CD4-positive, alpha-beta T cell treated with Interleukin-4 for 4 hours (primary cell): ENCODE results near the gene GDE1.

Source experiments
- DNase-seq: peaks from one replicate; pipeline ENCODE4 v3.0.0-alpha.2; 2020

The GDE1 gene

DNA sequence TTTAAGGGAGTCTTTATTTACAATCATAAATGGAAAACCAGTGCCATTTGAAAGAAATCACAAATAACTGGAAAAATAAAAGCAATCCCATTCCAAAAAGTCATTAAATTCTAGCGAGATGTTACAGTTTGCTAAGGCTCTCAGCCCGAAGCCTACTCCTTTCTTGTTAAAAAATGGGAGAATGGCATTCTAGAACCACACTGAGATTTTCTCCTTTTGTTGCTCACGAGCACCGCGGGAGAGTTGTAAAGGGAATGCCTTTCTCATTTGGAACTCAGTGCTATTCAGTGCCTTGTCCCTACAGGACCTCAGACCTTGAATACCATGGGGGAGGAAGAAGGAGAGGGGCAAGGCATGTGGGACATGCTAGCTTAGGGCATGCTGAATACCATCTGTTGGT is 36.3 kb downstream of the GDE1 start:
- no peak for DNase-seq

DNA sequence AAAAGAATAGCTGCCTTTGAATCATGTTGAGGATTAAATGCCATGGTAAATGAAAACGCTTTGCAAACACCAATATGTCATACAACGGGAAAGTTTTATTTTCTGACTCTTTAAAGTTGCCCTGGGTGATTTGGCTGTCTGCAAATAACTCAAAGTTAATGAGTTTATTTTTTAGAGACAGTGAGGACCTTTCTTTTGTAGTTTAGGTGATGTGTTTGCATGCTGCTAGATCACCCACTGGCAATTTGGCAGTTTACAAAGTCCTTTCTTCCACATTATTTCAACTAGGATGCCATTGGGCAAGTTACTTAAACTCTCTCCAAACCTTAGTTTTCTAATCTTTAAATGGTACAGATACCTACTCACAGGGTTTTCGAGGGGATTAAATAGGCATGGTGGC is 37.8 kb downstream of the GDE1 start:
- DNase-seq = no peak

DNA sequence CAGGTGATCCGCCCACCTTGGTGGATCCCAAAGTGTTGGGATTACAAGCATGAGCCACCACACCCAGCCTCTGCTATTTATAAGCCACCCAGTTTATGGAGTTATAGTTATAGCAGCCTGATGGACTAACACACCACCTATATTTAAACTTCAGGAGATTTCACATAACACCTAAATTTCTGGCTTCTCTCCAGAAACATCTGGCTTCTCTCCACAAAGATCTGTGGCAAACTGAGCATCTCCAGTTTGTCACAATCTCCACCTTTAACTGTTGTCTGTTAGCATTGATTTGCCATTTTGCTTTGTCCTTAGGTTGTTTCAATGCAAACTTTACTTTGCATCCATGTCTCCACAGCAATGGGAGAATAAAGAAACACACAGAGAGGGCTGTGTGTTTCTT is 39.6 kb downstream of the GDE1 start:
- DNase-seq = no peak

DNA sequence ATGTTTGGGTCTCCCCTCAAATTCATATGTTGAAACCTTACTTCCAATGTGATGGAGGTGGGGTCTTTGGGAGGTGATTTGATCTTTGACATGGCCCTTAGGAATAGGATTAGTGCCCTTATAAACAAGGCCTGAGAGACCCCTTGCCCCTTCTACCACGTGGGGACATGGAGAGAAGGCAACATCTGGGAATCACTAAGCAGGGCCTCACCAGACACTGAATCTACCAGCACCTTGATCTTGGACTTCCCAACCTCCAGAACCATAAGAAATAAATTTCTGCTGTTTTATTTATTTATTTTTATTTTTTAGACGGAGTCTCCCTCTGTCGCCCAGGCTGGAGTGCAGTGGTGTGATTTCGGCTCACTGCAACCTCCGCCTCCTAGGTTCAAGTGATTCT is 40.1 kb downstream of the GDE1 start:
- DNase-seq = no peak

DNA sequence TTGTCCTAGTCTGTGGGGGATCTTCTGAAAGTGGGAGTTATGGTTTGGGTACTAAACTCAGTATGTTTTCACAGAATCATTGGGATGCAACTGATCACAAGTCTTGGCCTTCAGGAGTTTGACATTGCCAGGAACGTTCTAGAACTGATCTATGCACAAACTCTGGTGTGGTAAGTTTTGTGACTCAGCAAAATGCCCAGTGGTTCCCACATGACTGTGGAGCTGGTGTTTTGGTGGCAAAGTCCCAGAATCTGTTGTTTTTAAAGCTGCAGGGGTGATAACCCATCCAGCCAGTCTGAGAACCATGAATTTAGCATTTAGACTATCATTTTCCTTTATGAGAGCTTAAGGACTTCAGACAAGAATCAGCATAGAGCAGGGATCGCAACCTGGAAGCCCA is 40.6 kb downstream of the GDE1 start:
- no peak for DNase-seq

DNA sequence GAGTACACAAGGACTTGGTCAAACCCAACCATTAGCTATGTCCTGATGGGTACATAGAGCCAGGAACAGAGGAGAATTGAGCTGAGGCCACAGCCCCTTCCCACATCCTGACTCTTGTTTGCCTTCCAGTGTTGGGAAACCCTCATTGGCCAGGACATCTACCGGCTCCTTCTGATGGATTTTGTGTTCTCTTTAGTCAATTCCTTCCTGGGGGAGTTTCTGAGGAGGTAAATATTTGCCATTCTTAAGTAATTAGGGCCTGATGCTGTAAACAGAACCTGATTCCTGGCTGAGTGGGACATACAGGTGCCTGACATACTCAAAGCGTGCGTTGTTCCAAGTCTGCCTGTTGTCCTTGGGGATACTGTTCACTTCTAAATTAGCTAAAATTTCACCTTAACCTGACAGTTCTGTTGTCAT is 42.6 kb downstream of the GDE1 start:
- no peak for DNase-seq

DNA sequence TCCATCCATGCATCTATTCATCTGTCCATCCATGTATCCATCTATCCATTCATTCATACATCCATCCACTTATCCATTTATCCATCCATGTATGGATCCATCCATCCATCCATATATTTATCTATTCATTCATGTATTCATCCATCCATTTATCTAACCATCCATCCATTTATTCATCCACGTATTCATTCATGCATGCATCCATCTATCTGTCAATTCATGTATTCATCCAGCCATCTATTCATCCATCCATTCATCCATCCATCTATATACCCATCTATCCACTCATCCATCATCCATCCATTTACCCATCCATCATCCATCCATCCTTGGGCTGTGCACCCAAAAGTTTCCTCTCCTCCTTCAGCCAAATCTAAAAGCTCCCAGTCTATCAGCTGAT is 43.4 kb downstream of the GDE1 start:
- DNase-seq = no peak

DNA sequence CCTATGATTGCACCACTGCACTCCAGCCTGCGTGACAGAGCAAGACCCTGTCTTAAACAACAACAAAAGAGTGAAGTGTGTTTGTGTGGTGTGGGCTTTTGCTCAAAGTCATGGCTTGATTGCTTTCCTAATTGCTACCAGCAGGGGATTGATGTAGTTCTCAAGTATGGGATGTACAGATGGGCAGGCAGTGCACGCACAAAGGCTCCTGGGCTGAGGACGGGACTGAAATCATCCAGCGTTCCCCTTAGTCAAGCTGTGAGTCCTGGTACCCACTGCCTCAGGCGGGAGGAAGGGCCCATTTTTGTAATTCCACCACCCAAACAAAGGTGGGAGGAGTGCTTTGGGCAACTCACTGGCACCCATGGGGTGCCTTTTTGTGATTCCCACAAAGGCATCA is 47.3 kb downstream of the GDE1 start:
- DNase-seq = no peak

DNA sequence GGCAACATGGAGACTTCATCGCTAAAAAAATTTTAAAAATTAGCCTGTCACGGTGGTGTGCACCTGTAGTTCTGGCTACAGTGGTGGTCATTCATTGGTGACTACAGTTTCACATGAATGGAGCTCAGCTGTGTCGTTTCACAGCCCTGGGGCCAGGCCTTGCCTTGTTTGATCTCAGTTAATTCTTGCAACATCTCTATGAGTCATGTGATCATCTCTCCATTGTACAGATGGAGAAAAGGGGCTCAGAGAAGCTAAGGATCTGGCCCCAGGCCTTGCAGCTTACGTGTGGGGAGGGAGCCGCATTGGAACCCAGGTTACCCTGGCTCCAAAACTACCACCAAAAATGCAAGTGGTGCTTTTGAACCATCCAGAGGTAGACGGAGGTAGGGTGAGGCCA is 49.4 kb downstream of the GDE1 start:
- no peak for DNase-seq

DNA sequence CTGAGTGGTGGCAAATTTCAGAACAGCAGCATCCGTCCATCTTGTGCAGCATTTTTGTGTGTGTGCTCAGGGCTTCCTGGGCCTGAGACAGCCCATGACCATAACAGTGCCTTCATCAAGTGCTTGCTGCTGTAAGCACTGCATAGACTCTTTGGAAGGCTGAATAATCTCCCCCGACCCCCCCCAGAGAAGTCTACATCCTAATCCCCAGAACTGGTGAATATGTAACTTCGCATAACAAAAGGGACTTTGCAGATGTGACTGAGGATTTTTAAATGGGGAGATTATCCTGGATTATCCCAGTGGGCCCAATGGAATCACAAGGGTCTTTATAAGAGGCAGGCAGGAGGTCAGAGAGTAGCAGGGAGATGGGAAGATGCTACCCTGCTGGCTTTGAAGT is 53.6 kb downstream of the GDE1 start:
- no peak for DNase-seq

DNA sequence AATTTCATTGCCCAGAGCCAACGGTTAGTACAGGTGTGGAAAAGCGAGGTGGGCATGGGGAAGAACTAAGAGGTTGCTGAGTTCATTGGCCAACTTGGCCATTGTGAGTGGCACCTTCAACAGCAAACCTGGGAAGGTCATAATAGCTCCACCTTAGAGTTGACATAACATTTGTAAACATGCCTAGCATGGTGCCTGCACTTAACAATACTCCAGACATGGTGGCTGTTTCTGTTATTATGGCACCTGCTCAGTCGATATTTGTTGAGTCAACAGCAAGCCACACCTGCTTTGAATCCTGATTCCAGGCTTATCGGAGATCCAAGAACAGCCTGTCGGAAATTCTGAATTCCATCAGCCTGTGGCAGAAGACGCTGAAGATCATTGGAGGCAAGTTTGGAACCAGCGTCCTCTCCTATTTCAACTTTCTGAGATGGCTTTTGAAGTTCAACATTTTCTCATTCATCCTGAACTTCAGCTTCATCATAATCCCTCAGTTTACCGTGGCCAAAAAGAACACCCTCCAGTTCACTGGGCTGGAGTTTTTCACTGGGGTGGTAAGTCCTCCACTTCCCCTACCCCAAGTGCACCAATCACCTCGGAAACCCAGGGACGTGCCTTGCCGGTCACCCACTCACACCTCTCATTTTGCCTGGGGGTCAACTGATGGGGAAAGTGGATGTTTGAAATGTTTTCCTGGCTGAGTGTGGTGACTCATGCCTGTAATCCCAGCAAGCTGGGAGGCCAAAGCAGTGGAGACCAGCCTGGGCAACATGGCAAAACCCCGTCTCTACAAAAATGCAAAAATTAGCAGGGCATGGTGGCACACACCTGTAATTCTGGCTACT is 58.2 kb downstream of the GDE1 start:
- DNase-seq = no peak

DNA sequence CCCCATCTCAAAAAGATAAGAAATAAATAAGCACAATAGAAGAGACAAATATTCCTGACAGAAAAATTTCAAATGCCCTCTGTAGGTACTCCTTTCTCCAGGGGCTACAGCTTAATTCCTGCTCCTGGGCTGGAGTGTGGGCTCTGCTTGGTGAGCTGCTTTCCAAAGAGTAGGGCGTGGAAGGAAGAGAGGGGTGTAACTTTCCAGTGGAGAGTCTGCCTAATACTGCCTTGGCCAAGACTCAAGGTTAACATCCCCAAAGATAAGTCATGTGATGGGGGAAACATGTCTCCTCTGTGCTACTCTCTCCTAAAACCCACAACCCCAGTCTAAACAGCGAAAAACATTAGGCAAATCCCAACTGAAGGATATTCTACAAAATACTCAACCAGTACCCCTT is 61.5 kb downstream of the GDE1 start:
- no peak for DNase-seq

DNA sequence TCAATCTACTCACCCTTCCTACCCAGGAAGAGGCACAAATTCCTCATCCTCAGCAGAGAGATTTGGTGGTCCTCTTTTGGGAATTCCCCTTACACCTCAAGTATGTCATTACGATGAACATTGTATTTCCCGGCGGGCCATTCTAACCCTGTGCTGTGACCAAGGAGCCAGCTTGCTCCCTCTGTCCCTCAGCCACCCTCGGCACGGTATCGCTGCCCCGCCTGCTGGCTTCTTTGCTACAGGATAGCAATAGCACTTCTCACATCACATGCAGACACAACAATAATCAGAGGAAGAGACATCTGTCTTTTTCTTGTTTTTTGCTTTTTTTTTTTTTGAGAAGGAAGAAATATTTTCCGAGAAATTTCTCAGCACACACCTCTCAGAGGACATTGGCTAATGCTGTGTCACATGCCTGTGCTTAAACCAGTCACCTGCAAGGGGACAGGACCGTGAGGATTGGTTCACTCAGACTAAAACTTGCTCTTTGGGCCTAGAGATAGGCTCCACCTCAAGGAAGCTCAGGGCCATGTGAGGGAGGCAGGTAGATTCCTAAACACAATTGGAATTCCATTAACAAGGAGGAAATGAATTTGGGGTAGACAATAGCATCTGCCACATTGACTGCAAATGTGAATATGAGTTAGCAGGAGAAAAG is 63.0 kb downstream of the GDE1 start:
- no peak for DNase-seq
